Activated T-cell treated with anti-CD3 and anti-CD28 coated beads for 1 hour (primary cell): Measurements from ENCODE around the gene CDK10.
"Not testable (repeated sequence)": the region's sequence is repeated elsewhere in the genome, so short reads cannot be mapped to it uniquely, and the experiment has no call there.

Experiments used
- DNase-seq: peaks from one replicate; pipeline ENCODE4 v3.0.0-alpha.2; 2020; ENCODE audit warnings: low read depth

Gene CDK10

DNA sequence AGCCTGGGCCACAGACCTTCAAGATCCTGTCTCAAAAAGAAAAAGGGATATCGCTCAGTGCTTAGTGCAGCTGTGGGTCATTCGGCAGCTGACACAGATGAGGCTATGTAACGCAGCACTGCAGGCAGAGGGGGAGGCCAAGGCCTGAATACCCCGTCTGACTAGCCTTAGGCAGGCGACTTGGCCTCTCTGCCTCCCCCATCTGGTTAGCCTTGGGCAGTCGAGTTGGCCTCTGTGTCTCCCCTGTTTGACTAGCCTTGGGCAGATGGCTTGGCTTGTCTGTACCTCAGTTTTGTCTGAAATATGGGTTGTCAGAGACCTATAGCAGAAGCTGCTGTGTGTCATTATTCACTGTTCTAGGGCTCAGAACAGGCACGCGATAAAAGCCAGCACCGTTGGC lies 18.9 kb upstream of the CDK10 start:
- no peak for DNase-seq

GRCh38 chr16:89668790-89669158 lies 17.7 kb upstream of the CDK10 start:
- DNase-seq = no peak

DNA sequence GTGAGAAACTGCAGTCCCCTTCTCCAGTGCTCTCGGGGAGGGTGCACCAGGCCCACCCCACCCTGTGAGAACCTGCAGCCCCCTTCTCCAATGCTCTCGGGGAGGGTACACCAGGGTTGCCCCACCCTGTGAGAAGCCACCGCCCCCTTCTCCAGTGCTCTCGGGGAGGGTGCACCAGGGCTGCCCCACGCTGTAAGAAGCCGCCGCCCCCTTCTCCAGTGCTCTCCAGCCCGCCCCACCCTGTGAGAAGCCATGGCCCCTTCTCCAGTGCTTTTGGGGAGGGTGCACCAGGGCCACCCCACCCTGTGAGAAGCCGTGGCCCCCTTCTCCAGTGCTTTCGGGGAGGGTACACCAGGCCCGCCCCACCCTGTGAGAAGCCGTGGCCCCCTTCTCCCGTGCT lies 16.7 kb upstream of the CDK10 start:
- DNase-seq = no peak

DNA sequence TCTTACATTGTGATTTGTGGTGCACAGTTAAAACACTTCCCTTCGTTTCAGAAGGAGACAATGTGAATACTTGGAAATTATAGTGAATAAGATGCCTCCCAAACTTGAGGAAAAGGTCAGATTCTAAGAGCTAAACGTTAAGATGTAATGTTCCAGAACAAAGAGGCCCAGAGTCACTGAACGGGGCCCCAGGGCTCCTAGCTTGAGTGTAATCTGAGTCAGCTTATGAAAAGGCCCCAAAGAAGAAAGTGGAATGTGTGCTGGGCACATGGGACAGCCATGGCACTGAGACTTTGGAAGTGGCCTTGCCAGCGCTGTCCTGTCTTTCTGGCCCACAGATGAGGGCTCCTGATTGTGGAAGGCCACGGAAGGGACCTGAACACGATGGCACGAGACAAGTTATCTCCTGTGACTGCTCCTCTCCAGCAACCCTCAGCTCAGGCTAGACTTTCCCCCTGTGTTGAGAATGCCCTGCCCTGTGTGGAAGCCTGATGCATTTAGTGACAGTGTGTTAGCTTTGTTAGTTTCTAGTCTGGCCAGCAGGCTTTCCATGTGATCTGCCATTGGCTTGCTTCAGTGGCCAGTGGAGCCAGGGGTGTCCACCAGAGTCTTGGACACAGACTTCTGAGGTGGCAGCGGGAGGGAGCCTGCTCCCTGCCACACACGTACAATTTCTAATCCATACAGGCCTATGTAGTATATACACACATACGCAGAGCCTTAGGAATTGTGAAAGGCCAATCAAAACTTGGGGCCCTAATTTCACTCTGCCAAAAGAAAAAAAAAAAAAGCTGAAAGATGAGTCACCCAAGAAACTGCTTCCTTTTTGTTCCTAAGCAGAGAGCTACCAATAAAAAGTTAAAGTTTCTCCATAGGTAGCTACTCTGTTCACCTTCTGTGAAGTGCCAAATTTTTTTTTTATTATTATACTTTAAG lies 15.7 kb upstream of the CDK10 start:
- no peak for DNase-seq

- DNase-seq = not testable (repeated sequence)
Measured at GRCh38 chr16:89671565-89671964, 14.9 kb upstream of the CDK10 start.

DNA sequence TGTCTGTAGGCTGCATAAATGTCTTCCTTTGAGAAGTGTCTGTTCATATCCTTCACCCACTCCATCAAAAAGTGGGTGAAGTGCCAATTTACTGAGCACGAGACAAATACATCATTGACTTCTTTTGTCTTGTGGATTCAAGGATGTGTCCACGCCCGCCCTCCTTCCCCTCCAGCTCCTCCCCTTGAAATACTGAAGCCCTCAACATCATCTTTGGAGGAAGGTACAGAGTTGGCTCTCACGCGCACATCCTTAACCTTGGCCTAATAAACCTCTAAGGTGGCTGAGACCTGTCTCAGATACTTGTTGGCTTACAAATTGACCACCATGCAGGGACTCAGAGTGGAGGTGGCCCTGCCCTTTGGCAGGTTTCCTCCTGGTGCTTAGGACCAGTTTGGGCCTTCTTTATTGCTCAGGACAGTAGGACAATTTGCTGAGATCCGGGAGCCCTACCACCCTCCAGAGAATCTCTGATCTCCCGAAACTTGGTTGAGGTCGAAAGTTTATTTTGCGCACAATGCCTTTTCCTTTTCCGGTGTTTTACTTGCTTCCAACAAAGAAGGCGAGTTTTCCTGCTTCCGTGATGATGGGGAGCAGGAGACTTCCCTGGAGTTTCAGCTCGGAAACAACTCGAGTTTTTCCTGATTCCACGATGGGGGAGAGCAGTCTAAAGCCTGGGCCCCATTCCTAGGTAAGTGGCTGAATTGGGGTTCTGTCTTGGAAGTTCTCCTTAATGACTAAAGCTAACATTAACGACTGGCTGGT lies 14.1 kb upstream of the CDK10 start:
- no peak for DNase-seq

DNA sequence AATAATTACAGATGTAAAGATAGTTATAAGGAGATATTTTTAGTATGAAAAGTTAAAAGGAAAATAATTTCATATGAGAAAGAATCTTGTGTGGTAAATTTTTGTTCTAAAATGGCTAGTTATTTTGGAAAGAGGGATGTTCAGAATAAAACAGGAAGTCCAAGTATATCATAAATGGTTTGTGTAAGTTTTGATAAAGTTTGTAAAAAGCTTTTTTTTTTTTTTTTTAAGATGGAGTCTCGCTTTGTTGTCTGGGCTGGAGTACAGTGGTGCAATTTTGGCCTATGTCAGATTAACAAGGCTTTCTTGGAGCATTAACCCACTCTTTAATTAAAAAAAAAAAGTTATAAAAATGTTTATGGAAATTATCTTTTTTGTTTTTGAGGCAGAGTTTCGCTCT lies 8.2 kb upstream of the CDK10 start:
- no peak for DNase-seq

DNA sequence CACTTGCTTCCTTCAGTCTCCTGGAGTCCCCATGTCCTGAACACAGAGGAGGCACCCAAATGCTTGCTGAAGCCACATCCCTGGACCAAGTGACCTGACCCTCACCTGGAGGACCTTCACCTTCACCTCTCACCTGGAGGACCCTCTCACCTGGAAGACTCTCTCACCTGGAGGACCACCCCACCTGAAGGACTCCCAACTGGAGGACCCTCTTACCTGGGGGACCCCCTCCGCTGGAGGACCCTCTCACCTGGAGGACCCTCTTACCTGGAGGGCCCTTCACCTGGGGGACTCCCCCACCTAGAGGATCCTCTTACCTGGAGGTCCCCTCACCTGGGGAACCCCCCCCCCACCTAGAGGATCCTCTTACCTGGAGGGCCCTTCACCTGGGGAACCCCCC lies 573 bp upstream of the CDK10 start:
- DNase-seq = no peak

DNA sequence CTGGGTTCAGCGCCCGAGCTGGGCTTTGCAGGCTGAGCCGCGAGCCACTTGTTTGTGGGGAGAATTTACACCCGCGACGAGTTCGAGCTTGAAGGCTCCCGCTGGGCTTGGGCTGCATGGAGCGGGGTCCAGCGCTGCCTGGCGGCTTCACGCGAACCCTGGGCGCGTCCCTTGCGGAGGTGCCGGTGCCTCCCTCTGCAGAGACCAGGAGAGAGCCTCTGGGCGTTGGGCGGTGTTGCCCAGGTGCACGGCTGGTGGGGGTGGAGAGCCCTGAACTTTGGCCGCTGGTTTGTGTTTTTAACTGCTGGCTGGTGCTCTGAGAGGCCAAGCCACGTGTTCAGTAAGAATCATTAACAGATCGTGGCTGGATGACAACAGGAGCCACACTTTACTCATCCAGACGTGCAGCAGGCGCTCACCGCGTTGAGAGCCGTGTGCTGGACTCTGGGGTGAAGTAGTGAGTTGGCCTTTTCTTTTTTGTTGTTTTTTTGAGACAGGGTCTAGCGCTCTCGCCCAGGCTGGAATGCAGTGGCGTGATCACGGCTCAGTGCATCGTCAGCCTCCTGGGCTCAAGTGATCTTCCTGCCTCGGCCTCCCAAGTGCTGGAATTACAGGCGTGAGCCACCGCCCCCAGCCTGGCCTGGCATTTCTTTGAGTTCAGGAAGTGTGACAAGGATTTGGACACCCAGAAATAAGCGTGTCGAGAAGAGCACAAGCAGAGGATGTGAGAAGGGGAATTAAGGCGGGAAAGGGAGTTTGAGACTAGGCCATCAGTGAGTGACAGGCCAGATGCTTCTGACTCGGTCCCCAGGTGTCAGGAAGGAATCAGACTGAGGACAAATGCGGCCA lies 827 bp downstream of the CDK10 start:
- no peak for DNase-seq

DNA sequence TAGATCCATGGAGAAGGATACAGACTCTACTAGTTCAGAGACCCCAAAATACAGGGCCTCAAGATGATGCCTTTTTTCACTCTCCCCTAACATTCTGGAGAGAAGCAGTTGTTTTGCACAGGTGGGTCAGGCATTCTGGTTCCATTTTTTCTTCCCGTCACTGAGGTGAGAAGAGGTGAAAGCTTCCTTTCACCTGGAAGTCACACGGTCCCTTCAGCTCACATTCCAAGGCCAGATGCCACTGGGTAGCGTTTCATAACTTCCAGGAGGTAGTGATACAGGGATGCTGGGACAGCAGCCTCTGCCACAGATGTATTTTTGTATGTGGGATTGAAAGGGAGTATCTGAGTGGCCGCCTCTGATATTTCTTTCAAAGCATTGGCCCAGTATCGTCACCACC lies 1.9 kb downstream of the CDK10 start:
- no peak for DNase-seq

- DNase-seq = no peak
Measured at GRCh38 chr16:89689142-89689541, 2.7 kb downstream of the CDK10 start.

DNA sequence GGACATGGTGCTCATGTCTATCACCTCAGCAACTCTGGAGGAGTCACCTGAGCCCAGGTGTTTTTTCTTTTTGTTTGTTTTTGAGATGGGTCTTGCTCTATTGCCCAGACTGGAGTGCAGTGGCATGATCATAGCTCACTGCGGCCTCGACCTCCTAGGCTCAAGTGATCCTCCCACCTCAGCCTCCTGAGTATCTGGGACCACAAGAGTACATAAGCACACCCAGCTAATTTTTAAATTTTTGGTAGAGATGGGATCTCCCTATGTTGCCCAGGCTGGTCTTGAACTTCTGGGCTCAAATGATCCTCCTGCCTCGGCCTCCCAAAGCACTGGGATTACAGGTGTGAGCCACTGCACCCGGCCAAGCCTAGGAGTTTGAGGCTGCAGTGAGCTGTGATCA lies 3.1 kb downstream of the CDK10 start:
- DNase-seq = not testable (repeated sequence)

DNA sequence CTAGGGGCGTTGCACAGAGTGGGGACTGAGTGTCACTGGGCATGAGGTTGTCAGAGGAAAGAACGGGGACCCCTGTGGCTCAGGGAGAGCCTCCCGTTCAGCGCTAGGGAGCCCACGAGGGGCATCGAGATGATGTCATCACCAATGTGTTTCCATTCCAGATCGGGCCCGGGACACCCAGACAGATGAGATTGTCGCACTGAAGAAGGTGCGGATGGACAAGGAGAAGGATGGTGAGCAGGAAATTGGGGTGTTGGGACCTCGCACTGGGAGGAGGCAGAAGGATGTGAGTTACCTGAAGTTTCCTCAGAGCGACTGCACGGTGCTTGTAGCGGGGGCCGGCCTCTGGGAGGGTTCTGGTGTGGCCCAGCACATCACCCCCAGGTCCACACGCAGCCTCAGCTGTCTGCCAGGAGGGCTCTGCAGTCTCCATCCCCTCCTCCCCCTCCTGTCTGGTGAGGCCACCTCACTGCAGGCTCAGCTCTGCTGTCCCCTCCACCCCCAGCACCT lies 4.0 kb downstream of the CDK10 start:
- DNase-seq = no peak

DNA sequence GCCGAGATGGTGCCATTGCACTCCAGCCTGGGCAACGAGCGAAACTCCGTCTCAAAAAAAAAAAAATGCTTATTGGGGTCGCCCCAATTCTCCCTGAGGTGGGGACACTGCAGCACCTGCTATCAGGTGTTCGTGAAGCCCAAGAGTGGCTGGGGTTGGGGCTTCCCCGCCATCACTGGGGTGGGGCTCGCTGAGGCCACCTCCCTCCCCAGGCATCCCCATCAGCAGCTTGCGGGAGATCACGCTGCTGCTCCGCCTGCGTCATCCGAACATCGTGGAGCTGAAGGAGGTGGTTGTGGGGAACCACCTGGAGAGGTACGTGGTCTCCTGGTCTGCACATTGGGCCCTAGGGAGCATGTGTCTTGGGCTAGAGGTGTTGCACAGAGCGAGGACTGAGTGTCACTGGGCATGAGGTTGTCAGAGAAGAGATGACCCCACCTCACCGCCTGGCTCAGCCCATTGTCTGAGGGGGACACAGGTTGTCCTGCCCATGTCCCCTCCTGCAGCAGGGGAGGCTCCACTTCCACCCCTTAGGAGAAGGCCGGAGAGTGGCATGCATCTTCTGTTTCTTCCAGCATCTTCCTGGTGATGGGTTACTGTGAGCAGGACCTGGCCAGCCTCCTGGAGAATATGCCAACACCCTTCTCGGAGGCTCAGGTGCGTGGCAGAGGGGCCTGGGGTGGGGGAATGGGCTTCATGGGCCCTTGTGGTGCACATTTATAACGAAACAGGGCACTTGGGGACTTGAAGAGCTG lies 4.9 kb downstream of the CDK10 start:
- DNase-seq = no peak

DNA sequence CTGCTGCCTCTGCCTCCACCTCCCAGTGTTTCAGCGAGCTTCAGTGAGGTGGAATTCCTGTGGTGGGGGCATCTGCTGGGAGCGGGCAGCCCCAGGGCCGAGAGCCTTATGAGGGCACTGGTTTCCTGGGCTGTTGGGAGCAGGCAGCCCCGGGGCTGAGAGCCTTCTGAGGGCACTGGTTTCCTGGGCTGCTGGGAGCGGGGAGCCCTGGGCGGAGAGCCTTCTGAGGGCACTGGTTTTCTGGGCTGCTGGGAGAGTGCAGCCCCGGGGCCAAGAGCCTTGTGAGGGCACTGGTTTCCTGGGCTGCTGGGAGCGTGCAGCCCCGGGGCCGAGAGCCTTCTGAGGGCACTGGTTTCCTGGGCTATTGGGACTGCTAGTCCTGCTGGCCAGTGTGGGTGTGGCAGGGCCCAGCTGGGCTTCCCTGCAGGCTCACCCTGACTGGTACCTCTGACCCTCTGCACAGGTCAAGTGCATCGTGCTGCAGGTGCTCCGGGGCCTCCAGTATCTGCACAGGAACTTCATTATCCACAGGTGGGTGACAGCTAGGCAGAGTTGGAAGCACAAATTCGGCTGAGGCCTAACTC lies 5.6 kb downstream of the CDK10 start:
- DNase-seq = no peak

DNA sequence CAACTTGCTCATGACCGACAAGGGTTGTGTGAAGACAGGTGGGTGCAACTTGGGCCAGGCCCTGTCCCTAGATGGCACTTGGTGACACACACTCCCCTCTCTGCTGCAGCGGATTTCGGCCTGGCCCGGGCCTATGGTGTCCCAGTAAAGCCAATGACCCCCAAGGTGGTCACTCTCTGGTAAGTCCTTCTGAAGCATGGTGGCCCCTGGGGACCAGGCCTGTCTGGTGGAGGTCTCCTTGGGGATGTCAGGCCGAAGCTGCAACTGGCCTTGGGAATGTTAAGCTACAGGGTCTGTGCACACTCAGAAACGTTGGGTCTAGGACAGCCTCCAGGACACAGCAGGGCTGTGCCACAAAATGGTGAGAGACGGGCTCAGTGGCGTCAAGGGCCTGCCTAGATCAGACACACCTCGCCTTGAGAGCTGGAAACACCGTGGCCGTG lies 6.8 kb downstream of the CDK10 start:
- no peak for DNase-seq

GRCh38 chr16:89693931-89694783 lies 7.7 kb downstream of the CDK10 start:
- DNase-seq = no peak

- not testable (repeated sequence) for DNase-seq
Measured at GRCh38 chr16:89694784-89695085, 8.2 kb downstream of the CDK10 start.

GRCh38 chr16:89695086-89695874 lies 8.8 kb downstream of the CDK10 start:
- no peak for DNase-seq
